ENCODE results near the gene GPATCH11.

Gene GPATCH11

GRCh38 chr2:37059841-37060240 is 24.5 kb upstream of the GPATCH11 start:
- Histone ChIP-seq H3K27me3 (ENCODE audit: insufficient read depth, poor library complexity, severe bottlenecking) (no peaks in the 10 kb centered on the region), H3K4me1 (ENCODE audit: insufficient read depth, poor library complexity, severe bottlenecking) (no peaks in the 10 kb centered on the region), H3K27ac (ENCODE audit: poor library complexity, severe bottlenecking) (no peak overlapping the region), H3K9me3 (ENCODE audit: severe bottlenecking) (no peaks in the 10 kb centered on the region), H3K4me3 (ENCODE audit: severe bottlenecking) (no peak overlapping the region), H3K36me3 (ENCODE audit: low read depth) (peaks cover 82% of the 10 kb centered on the region)
- TF ChIP-seq CTCF (IDR thresholded peaks at IDR 0.05; ENCODE audit: poor library complexity, severe bottlenecking), result no peak
- DNase-seq (ENCODE audit: low spot score) (no peak), ATAC-seq (ENCODE audit: low read depth) (no peak)

- Histone ChIP-seq H3K4me1 (ENCODE audit: insufficient read depth, poor library complexity, severe bottlenecking) (no peaks in the 10 kb centered on the region), H3K36me3 (ENCODE audit: low read depth) (peaks cover 82% of the 10 kb centered on the region), H3K4me3 (ENCODE audit: severe bottlenecking) (no peak overlapping the region), H3K27me3 (ENCODE audit: insufficient read depth, poor library complexity, severe bottlenecking) (no peaks in the 10 kb centered on the region), H3K9me3 (ENCODE audit: severe bottlenecking) (no peaks in the 10 kb centered on the region), H3K27ac (ENCODE audit: poor library complexity, severe bottlenecking) (no peak overlapping the region)
- no peak for TF ChIP-seq CTCF (IDR thresholded peaks at IDR 0.05; ENCODE audit: poor library complexity, severe bottlenecking)
- DNase-seq (ENCODE audit: low spot score), result no peak
- ATAC-seq (ENCODE audit: low read depth), result no peak
These were observed 23.9 kb upstream of the GPATCH11 start for GRCh38 chr2:37060446-37060845.

GRCh38 chr2:37061013-37061711 is 23.2 kb upstream of the GPATCH11 start:
- DNase-seq (ENCODE audit: low spot score), result no peak
- Histone ChIP-seq H3K27ac (ENCODE audit: poor library complexity, severe bottlenecking) (no peak overlapping the region), H3K9me3 (ENCODE audit: severe bottlenecking) (no peaks in the 10 kb centered on the region), H3K27me3 (ENCODE audit: insufficient read depth, poor library complexity, severe bottlenecking) (no peaks in the 10 kb centered on the region), H3K4me3 (ENCODE audit: severe bottlenecking) (no peak overlapping the region), H3K36me3 (ENCODE audit: low read depth) (peaks cover 82% of the 10 kb centered on the region), H3K4me1 (ENCODE audit: insufficient read depth, poor library complexity, severe bottlenecking) (no peaks in the 10 kb centered on the region)
- ATAC-seq (ENCODE audit: low read depth), result no peak
- TF ChIP-seq CTCF (IDR thresholded peaks at IDR 0.05; ENCODE audit: poor library complexity, severe bottlenecking), result no peak

GRCh38 chr2:37061776-37062175 is 22.5 kb upstream of the GPATCH11 start:
- DNase-seq (ENCODE audit: low spot score), result no peak
- Histone ChIP-seq H3K27me3 (ENCODE audit: insufficient read depth, poor library complexity, severe bottlenecking) (no peaks in the 10 kb centered on the region), H3K4me1 (ENCODE audit: insufficient read depth, poor library complexity, severe bottlenecking) (no peaks in the 10 kb centered on the region), H3K9me3 (ENCODE audit: severe bottlenecking) (no peaks in the 10 kb centered on the region), H3K36me3 (ENCODE audit: low read depth) (peaks cover 84% of the 10 kb centered on the region), H3K4me3 (ENCODE audit: severe bottlenecking) (no peak overlapping the region), H3K27ac (ENCODE audit: poor library complexity, severe bottlenecking) (no peak overlapping the region)
- no peak for ATAC-seq (ENCODE audit: low read depth)
- no peak for TF ChIP-seq CTCF (IDR thresholded peaks at IDR 0.05; ENCODE audit: poor library complexity, severe bottlenecking)

GRCh38 chr2:37068686-37069085 is 15.6 kb upstream of the GPATCH11 start:
- ATAC-seq (ENCODE audit: low read depth) (no peak), DNase-seq (ENCODE audit: low spot score) (no peak)
- Histone ChIP-seq H3K4me1 (ENCODE audit: insufficient read depth, poor library complexity, severe bottlenecking) (no peaks in the 10 kb centered on the region), H3K27ac (ENCODE audit: poor library complexity, severe bottlenecking) (no peak overlapping the region), H3K36me3 (ENCODE audit: low read depth) (peaks cover 82% of the 10 kb centered on the region), H3K4me3 (ENCODE audit: severe bottlenecking) (no peak overlapping the region), H3K27me3 (ENCODE audit: insufficient read depth, poor library complexity, severe bottlenecking) (no peaks in the 10 kb centered on the region), H3K9me3 (ENCODE audit: severe bottlenecking) (no peaks in the 10 kb centered on the region)
- no peak for TF ChIP-seq CTCF (IDR thresholded peaks at IDR 0.05; ENCODE audit: poor library complexity, severe bottlenecking)
